22Rv1 (cell line): ENCODE measurements around the gene MYL7.

Experiments used
- H3K27ac ChIP-seq: fragments of 450-650 bp; 2 replicates; pipeline ENCODE4 v1.5.1; 2017
- ZFX ChIP-seq: fragments of 450-650 bp; IDR thresholded peaks from 2 replicates; pipeline ENCODE4 v1.6.1; 2017; ENCODE audit warnings: antibody characterized with exemption, borderline replicate concordance
- TF ChIP-seq, protein P1 (sequence below): fragments of 450-650 bp; IDR thresholded peaks from 2 replicates; pipeline ENCODE4 v1.5.1; 2017; ENCODE audit warnings: mild to moderate bottlenecking

MYL7 gene

DNA sequence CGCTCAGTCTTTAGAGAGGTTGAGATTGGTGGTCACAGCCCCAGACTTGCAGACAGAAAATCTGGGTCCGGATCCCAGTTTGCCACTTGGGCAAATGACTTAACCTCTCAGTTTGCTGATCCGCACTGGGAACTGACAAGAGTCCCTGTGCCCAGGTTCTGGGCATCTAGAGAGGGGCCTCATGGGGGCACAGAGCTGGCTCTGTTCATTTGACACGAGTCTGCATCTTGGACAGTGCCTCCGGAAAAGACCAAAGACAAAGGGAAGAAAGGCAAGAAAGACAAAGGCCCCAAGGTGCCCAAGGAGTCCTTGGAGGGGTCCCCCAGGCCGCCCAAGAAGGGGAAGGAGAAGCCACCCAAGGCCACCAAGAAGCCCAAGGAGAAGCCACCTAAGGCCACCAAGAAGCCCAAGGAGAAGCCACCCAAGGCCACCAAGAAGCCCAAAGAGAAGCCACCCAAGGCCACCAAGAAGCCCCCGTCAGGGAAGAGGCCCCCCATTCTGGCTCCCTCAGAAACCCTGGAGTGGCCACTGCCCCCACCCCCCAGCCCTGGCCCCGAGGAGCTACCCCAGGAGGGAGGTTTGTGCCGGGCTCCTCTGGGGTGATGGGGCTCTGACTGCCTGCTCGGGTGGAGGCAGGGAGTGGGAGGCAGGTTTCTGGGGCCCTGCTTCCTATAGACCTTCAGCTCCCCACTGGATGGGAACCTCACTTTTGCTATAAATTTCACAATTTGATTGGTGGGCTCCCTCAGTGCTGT is 34.6 kb downstream of the MYL7 start:
- TF ChIP-seq, protein P1, sequence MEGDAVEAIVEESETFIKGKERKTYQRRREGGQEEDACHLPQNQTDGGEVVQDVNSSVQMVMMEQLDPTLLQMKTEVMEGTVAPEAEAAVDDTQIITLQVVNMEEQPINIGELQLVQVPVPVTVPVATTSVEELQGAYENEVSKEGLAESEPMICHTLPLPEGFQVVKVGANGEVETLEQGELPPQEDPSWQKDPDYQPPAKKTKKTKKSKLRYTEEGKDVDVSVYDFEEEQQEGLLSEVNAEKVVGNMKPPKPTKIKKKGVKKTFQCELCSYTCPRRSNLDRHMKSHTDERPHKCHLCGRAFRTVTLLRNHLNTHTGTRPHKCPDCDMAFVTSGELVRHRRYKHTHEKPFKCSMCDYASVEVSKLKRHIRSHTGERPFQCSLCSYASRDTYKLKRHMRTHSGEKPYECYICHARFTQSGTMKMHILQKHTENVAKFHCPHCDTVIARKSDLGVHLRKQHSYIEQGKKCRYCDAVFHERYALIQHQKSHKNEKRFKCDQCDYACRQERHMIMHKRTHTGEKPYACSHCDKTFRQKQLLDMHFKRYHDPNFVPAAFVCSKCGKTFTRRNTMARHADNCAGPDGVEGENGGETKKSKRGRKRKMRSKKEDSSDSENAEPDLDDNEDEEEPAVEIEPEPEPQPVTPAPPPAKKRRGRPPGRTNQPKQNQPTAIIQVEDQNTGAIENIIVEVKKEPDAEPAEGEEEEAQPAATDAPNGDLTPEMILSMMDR: no peak
- TF ChIP-seq ZFX: no peak
- no peak overlapping the region for H3K27ac ChIP-seq

DNA sequence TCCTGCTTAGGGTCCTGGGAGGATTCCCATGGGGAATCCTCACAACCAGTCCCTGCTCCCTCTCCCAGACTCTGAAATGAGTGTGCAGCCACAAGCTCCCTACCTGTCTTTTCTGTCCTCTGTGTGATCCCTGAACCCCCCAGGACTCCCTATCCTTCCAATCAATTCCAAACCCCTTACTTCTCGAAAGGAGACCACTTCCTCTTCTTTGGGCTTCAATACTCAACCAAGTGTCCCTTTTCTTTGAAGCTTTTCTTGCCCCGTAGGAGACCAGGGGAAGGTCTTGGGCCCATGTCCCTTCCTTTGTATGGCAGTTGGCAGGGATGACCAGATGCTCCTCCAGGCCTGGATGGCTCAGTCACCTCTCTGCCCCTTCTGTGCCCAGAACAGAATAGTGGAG is 35.3 kb downstream of the MYL7 start:
- TF ChIP-seq, protein P1: no peak
- no peak for TF ChIP-seq ZFX
- H3K27ac ChIP-seq: no peak overlapping the region

DNA sequence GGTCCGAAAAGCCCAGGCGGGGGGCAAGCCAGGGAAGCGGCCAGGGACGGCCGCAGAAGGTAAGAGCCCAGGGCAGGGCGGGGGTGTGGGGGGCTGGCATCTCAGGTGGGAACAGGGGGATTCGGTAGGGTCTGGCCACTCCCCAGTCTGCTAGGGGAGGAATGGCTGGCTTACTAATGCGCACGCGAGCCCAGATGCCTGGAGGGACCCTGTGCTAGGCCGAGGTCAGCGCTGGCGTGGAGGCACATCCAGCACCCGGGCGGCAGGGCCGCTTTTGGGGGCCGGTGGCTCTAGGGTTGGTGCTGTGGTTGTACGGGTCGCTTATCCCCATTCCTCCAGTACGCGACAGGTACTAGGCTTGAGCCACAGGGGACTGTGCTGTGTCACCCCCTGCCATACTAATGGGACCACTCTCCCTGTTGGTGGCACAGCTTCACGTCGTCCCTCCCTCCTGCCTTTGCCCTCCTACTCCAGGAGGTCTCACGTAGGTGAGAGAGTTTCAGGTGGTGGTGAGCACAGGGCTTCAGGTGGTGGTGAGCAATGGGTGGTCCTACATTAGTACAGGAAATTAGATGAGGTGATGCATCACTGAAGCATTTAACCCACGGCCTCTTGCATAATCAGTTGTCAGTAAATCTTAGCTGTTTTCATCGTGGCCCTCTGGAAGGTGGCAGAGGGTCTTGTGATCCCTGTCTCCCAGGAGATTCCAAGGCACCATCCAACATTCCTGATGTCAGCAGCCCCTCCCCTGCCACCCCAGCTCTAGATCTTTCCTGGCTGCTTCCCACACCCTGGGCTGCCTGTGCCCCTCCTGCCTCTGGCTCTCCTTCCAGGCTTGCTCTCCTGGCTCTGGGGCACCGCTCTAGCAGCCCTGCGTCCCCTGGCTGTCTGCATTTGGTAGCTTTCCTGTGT is 36.0 kb downstream of the MYL7 start:
- no peak overlapping the region for H3K27ac ChIP-seq

DNA sequence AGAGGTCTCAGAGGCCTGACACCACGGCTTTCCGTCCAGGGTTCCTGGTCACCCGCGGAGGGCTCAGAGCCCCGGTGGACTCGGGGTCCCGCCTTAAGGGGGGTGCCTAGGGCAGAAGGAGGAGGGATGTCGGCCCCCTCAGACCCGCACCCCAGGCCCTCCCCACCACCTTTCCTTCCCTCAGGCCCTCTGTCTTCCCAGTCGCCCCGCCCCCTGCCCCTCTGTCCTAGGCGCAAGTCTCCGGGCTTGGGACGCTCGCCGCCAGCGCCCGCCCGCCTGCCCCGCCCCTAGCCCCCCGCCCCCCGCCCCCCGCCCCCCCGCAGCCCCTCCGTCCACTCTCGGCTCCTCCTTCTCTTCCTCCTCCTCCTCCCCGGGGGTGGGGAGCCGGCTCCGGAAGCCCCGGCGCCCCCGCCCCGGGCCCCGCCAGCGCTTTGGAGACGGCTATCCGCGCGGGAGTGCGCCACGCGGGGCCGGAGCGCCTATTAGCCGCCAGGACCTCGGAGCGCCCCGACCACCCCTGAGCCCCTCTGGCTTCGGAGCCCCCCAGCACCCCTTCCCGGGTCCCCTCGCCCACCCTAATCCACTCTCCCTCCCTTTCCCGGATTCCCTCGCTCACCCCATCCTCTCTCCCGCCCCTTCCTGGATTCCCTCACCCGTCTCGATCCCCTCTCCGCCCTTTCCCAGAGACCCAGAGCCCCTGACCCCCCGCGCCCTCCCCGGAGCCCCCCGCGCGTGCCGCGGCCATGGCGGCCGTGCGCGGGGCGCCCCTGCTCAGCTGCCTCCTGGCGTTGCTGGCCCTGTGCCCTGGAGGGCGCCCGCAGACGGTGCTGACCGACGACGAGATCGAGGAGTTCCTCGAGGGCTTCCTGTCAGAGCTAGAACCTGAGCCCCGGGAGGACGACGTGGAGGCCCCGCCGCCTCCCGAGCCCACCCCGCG is 36.9 kb downstream of the MYL7 start, which contains the start of gene AEBP1:
Gene AEBP1, plus strand, starts transcription at position 423 of the 937 bp plus-strand sequence. Its CDS starts 321 bp downstream, at position 744.
- TF ChIP-seq, protein P1: no peak
- no peak for TF ChIP-seq ZFX
- no peak within 1 kb of the TSS for H3K27ac ChIP-seq

More for the DNA sequence above, 36.0 kb downstream of the MYL7 start:
- TF ChIP-seq ZFX: no peak
- TF ChIP-seq, protein P1: no peak

DNA sequence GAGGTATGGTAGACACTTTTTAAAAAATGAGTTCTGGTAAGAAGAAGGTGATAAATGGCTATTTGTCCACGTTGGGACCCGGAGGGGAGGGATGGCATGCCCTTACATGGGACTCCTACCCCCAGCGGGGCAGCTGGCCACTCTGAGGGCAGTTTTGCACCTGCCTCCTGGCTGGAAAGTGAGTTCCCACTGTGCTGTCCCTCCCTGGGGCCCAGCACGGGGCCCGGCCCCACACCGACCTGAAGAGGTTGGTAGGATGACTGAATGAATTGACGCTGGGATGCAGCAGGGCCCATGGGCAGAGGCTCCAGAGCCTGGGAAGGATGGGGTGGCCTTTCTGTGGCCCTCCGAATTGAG is 37.6 kb downstream of the MYL7 start:
- H3K27ac ChIP-seq: no peak overlapping the region
- TF ChIP-seq, protein P1: no peak

DNA sequence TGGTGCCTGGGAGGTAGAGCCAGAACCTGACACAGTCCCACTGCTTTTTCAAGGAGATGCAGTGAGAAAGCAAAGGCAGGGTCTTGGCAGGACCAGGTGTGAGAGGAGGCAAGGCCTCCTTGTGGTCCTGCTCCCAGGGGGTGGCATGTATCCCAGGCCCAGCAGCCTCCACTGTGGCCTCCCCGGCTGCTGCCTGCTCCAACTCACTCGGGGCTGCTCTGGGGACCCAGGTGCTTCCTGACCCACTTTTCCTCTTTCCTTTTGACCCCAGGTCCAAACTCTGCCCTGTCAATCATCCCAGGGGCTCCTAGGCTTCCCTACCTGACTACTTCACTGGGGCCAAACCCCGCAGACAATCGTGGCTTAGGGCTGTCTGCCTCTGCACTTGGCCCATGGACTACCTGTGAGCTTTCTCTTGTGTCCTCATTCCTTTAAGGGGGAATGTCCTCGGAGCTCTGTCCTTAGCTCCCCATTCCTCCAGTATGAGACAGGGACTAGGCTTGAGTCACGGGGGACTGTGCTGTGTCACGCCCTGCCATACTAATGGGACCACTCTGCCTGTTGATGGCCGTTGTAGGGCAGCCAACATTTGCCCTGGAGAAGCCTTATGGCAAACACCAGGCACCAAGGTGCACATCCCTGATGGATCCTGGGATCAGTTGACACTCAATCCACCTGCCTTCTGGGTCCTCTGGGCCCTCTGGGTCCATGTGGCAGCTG is 38.1 kb downstream of the MYL7 start:
- no peak overlapping the region for H3K27ac ChIP-seq
- TF ChIP-seq ZFX: no peak
- TF ChIP-seq, protein P1: no peak
